Fibroblast of skin of left quadriceps (primary cell): ENCODE results near the gene NANOG.
"Not testable (repeated sequence)": the region's sequence is repeated elsewhere in the genome, so short reads cannot be mapped to it uniquely, and the experiment has no call there.

Experiments
- DNase-seq, 2 experiments: peaks; one replicate each; pipeline ENCODE4 v3.0.0-alpha.2; 2013; ENCODE audit warnings: low read depth in 2 of 2

Gene NANOG

GRCh38 chr12:7788884-7789528 is at the start of gene NANOG:
Gene NANOG (plus strand): TSS chr12:7789402. CDS start chr12:7789615, 213 bp downstream.
- not testable (repeated sequence) for DNase-seq

GRCh38 chr12:7747246-7747645 is 42.0 kb upstream of the NANOG start, which contains the start of gene CLEC4C:
Gene CLEC4C (minus strand): TSS chr12:7747375. CDS start chr12:7747348, 27 bp downstream.
- DNase-seq = no peak

- no peak for DNase-seq
Measured at GRCh38 chr12:7748852-7749251, 40.4 kb upstream of the NANOG start.

GRCh38 chr12:7749442-7749841 is 39.8 kb upstream of the NANOG start:
- no peak for DNase-seq

GRCh38 chr12:7750350-7750749 is 38.9 kb upstream of the NANOG start:
- no peak for DNase-seq

GRCh38 chr12:7751394-7751793 is 37.8 kb upstream of the NANOG start:
- no peak for DNase-seq

GRCh38 chr12:7751941-7752922 is 37.0 kb upstream of the NANOG start:
- DNase-seq = not testable (repeated sequence)

- not testable (repeated sequence) for DNase-seq
Measured at GRCh38 chr12:7755668-7756067, 33.5 kb upstream of the NANOG start.

GRCh38 chr12:7756993-7757392 is 32.2 kb upstream of the NANOG start:
- no peak for DNase-seq

- no peak for DNase-seq
Measured at GRCh38 chr12:7758766-7759140, 30.4 kb upstream of the NANOG start.

GRCh38 chr12:7769999-7770398 is 19.2 kb upstream of the NANOG start:
- no peak for DNase-seq

GRCh38 chr12:7781274-7781673 is 7.9 kb upstream of the NANOG start:
- DNase-seq = no peak

GRCh38 chr12:7782055-7782454 is 7.1 kb upstream of the NANOG start:
- DNase-seq = no peak

GRCh38 chr12:7783433-7783832 is 5.8 kb upstream of the NANOG start:
- DNase-seq = not testable (repeated sequence)

- no peak for DNase-seq
Measured at GRCh38 chr12:7784701-7785100, 4.5 kb upstream of the NANOG start.

GRCh38 chr12:7787574-7788293 is 1.5 kb upstream of the NANOG start:
- no peak for DNase-seq

GRCh38 chr12:7788294-7788660 is 925 bp upstream of the NANOG start:
- no peak for DNase-seq

- no peak for DNase-seq
Measured at GRCh38 chr12:7793211-7793610, 4.0 kb downstream of the NANOG start.

- not testable (repeated sequence) for DNase-seq
Measured at GRCh38 chr12:7797269-7797668, 8.1 kb downstream of the NANOG start.

- DNase-seq = no peak
Measured at GRCh38 chr12:7797698-7798398, 8.6 kb downstream of the NANOG start.

- not testable (repeated sequence) for DNase-seq
Measured at GRCh38 chr12:7798750-7799308, 9.6 kb downstream of the NANOG start.
